NCI-H510A (cell line): ENCODE results near the gene GUCY1A2.

Source experiments
- DNase-seq: peaks from one replicate; lab custom pipeline; 2025; lab: John Stamatoyannopoulos, UW

The GUCY1A2 gene

GRCh38 chr11:106998916-106999188, 19.4 kb downstream of the GUCY1A2 start:
- DNase-seq: no peak

GRCh38 chr11:106998116-106998915, 20.0 kb downstream of the GUCY1A2 start:
- no peak for DNase-seq

GRCh38 chr11:106997227-106997626, 21.0 kb downstream of the GUCY1A2 start:
- no peak for DNase-seq

GRCh38 chr11:106996691-106997090, 21.6 kb downstream of the GUCY1A2 start:
- no peak for DNase-seq

- no peak for DNase-seq
Measured at GRCh38 chr11:106990331-106990730, 27.9 kb downstream of the GUCY1A2 start.

GRCh38 chr11:106989078-106989455, 29.2 kb downstream of the GUCY1A2 start:
- DNase-seq: no peak

GRCh38 chr11:106988151-106989077, 29.9 kb downstream of the GUCY1A2 start:
- DNase-seq: no peak

- no peak for DNase-seq
Measured at GRCh38 chr11:106986673-106987072, 31.6 kb downstream of the GUCY1A2 start.

GRCh38 chr11:106986261-106986660, 32.0 kb downstream of the GUCY1A2 start:
- DNase-seq: no peak

GRCh38 chr11:106983991-106984390, 34.3 kb downstream of the GUCY1A2 start:
- DNase-seq: no peak

- no peak for DNase-seq
Measured at GRCh38 chr11:106983261-106983660, 35.0 kb downstream of the GUCY1A2 start.

GRCh38 chr11:106974831-106975230, 43.4 kb downstream of the GUCY1A2 start:
- no peak for DNase-seq

- no peak for DNase-seq
Measured at GRCh38 chr11:106971864-106972263, 46.4 kb downstream of the GUCY1A2 start.

- no peak for DNase-seq
Measured at GRCh38 chr11:106969644-106970355, 48.5 kb downstream of the GUCY1A2 start.

GRCh38 chr11:106962995-106963394, 55.3 kb downstream of the GUCY1A2 start:
- no peak for DNase-seq

- DNase-seq: no peak
Measured at GRCh38 chr11:106961518-106961917, 56.8 kb downstream of the GUCY1A2 start.

GRCh38 chr11:106961048-106961447, 57.2 kb downstream of the GUCY1A2 start:
- DNase-seq: no peak

GRCh38 chr11:106959800-106960199, 58.5 kb downstream of the GUCY1A2 start:
- DNase-seq: no peak

GRCh38 chr11:106959386-106959785, 58.9 kb downstream of the GUCY1A2 start:
- no peak for DNase-seq

- no peak for DNase-seq
Measured at GRCh38 chr11:106958517-106959248, 59.6 kb downstream of the GUCY1A2 start.

GRCh38 chr11:106957030-106957482, 61.2 kb downstream of the GUCY1A2 start:
- no peak for DNase-seq

GRCh38 chr11:106950067-106950491, 68.2 kb downstream of the GUCY1A2 start:
- DNase-seq: peak; percentile 85
